NT2/D1 (cell line): ENCODE results near the gene GRAMD1C.

Experiments used
- DNase-seq: peaks from one replicate; pipeline ENCODE4 v3.0.0-alpha.2; 2011; ENCODE audit warnings: low read depth, low spot score
- H3K27me3 ChIP-seq: 2 replicates; pipeline ENCODE4 v1.6.0; 2011; ENCODE audit warnings: mild to moderate bottlenecking; ENCODE audit not compliant: insufficient read length, insufficient read depth
- H3K36me3 ChIP-seq: 2 replicates; pipeline ENCODE4 v1.6.1; 2011; ENCODE audit warnings: mild to moderate bottlenecking, low read length, mixed read lengths; ENCODE audit not compliant: insufficient read depth, insufficient read length
- H3K4me1 ChIP-seq: 2 replicates; pipeline ENCODE4 v1.5.1; 2011; ENCODE audit not compliant: insufficient read depth, insufficient read length
- H3K4me3 ChIP-seq: 2 replicates; pipeline ENCODE4 v1.5.1; 2011; ENCODE audit warnings: low read depth; ENCODE audit not compliant: insufficient read length
- H3K9ac ChIP-seq: 2 replicates; pipeline ENCODE4 v1.6.0; 2011; ENCODE audit warnings: low read depth; ENCODE audit not compliant: insufficient read length
- H3K9me3 ChIP-seq: 2 replicates; pipeline ENCODE4 v1.5.1; 2011; ENCODE audit warnings: mild to moderate bottlenecking, low read length; ENCODE audit not compliant: insufficient read depth
- SUZ12 ChIP-seq: IDR thresholded peaks from 2 replicates; pipeline ENCODE4 v1.6.1; 2011; ENCODE audit not compliant: insufficient read length, insufficient read depth; ENCODE audit errors: extremely low read depth
- YY1 ChIP-seq: IDR thresholded peaks from 2 replicates; pipeline ENCODE4 v1.6.1; 2011; ENCODE audit not compliant: insufficient read length, insufficient read depth
- ZNF274 ChIP-seq: IDR thresholded peaks from 2 replicates; pipeline ENCODE4 v1.6.1; 2011; ENCODE audit warnings: mild to moderate bottlenecking, low read depth, low read length

The GRAMD1C gene

DNA sequence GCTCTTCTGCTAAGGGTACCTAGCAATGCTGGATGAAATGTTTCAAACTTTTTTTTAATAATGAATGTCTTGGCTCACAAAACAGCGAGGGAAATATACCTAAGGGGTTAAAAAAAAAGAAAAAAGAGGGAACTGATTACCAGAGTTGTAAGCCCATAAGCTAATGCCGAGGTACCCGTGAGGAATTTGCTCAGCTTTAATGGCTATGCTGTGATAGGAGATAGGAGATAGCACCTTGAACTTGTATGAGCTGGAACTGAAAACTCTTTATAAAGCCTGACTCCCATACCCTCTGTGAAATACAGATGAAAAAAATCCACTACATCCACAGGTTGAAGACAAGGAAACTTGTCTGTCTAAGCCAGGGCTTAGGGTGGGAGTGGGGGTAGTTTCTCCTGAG is 13.9 kb downstream of the GRAMD1C start:
- no peak overlapping the region for H3K9ac ChIP-seq
- TF ChIP-seq ZNF274 (no peak), SUZ12 (no peak), YY1 (no peak)
- DNase-seq: no peak
- no peaks in the 10 kb centered on the region for H3K36me3 ChIP-seq
- no peak overlapping the region for H3K4me3 ChIP-seq
- H3K9me3 ChIP-seq: no peaks in the 10 kb centered on the region
- no peaks in the 10 kb centered on the region for H3K4me1 ChIP-seq
- no peaks in the 10 kb centered on the region for H3K27me3 ChIP-seq

DNA sequence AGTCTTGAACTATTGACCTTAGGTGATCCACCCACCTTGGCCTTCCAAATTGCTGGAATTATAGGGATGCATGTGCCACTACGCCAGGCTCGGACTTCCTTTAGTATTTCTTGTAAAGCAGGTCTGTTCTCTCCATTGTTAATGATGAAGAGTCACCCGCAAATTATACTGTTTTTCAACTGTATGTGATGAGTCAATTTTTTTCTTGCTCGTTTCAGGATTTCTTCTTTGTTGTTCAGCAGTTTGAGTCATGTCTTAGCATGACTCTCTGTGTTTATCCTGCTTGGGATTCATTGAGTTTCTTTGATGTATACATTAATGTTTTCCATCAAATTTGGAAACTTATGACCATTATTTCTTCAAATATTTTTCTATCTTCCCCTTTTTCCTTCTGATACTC is 28.9 kb downstream of the GRAMD1C start:
- H3K36me3 ChIP-seq: no peaks in the 10 kb centered on the region

GRCh38 chr3:113873293-113873692 is 34.7 kb downstream of the GRAMD1C start:
- H3K4me1 ChIP-seq: no peaks in the 10 kb centered on the region
- no peak overlapping the region for H3K4me3 ChIP-seq
- no peaks in the 10 kb centered on the region for H3K9me3 ChIP-seq
- no peaks in the 10 kb centered on the region for H3K27me3 ChIP-seq
- DNase-seq: no peak
- no peak overlapping the region for H3K9ac ChIP-seq
- no peaks in the 10 kb centered on the region for H3K36me3 ChIP-seq
- no peak for TF ChIP-seq ZNF274
- no peak for TF ChIP-seq YY1
- no peak for TF ChIP-seq SUZ12

More for the DNA sequence above, 28.9 kb downstream of the GRAMD1C start:
- H3K9me3 ChIP-seq: no peaks in the 10 kb centered on the region
- no peak for TF ChIP-seq ZNF274
- no peak for TF ChIP-seq YY1
- TF ChIP-seq SUZ12: no peak
- no peaks in the 10 kb centered on the region for H3K4me1 ChIP-seq
- H3K4me3 ChIP-seq: no peak overlapping the region
- H3K27me3 ChIP-seq: no peaks in the 10 kb centered on the region
- H3K9ac ChIP-seq: no peak overlapping the region
- no peak for DNase-seq

- TF ChIP-seq ZNF274: no peak
- TF ChIP-seq SUZ12: no peak
- no peak for TF ChIP-seq YY1
- DNase-seq: no peak
- no peak overlapping the region for H3K4me3 ChIP-seq
- H3K27me3 ChIP-seq: no peaks in the 10 kb centered on the region
- H3K36me3 ChIP-seq: no peaks in the 10 kb centered on the region
- H3K9ac ChIP-seq: no peak overlapping the region
- no peaks in the 10 kb centered on the region for H3K4me1 ChIP-seq
- no peaks in the 10 kb centered on the region for H3K9me3 ChIP-seq
Observed at GRCh38 chr3:113873814-113874526, 35.4 kb downstream of the GRAMD1C start.

- Histone ChIP-seq H3K4me1 (no peaks in the 10 kb centered on the region), H3K36me3 (no peaks in the 10 kb centered on the region), H3K9me3 (no peaks in the 10 kb centered on the region), H3K27me3 (no peaks in the 10 kb centered on the region), H3K9ac (no peak overlapping the region), H3K4me3 (no peak overlapping the region)
- no peak for TF ChIP-seq ZNF274
- DNase-seq: no peak
Observed at GRCh38 chr3:113878403-113878802, 39.8 kb downstream of the GRAMD1C start.

DNA sequence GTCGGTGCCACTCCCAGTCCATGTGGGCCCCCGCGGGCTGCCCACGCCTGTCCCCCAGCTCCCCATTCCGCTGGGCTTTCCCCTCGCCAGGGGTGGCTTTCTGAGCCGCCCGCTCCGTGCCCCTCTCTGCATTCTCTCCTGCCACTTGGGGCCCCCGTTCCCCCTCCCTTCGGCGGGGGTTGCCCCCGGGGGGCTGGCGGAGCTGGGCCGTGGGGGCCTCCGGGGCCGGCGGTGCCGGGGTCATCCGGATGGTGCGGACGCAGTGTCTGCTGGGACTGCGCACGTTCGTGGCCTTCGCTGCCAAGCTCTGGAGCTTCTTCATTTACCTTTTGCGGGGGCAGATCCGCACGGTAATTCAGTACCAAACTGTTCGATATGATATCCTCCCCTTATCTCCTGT is 46.5 kb downstream of the GRAMD1C start:
- H3K36me3 ChIP-seq: no peaks in the 10 kb centered on the region
- DNase-seq: no peak
- H3K4me3 ChIP-seq: no peak overlapping the region
- no peaks in the 10 kb centered on the region for H3K4me1 ChIP-seq
- H3K9ac ChIP-seq: no peak overlapping the region
- no peaks in the 10 kb centered on the region for H3K9me3 ChIP-seq
- H3K27me3 ChIP-seq: no peaks in the 10 kb centered on the region
- TF ChIP-seq ZNF274 (no peak), SUZ12 (no peak), YY1 (no peak)

- Histone ChIP-seq H3K9ac (no peak overlapping the region), H3K36me3 (no peaks in the 10 kb centered on the region), H3K27me3 (no peaks in the 10 kb centered on the region), H3K4me1 (no peaks in the 10 kb centered on the region), H3K9me3 (no peaks in the 10 kb centered on the region), H3K4me3 (no peak overlapping the region)
- TF ChIP-seq YY1: no peak
- DNase-seq: no peak
Observed at GRCh38 chr3:113890256-113890900, 51.8 kb downstream of the GRAMD1C start.

DNA sequence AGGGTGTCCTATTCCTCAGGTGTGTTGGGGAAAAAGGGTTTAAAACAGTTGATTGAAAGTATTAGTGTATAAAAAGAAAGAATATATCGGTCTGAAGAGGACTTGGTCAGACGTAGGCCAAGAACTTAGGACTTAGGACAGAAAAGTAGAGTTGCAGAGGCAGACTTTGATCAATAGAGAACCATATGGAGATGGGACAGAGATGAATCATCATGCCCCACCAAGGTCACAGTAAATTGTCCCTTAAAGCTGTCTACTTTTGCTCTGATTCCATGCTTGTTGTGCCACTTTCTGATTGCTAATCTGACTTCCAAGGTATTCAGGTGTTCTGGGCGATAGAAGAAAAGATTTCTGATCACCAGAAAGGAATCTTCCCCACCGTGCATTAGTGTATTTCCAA is 56.3 kb downstream of the GRAMD1C start:
- H3K4me3 ChIP-seq: no peak overlapping the region
- H3K4me1 ChIP-seq: no peaks in the 10 kb centered on the region
- no peak overlapping the region for H3K9ac ChIP-seq
- TF ChIP-seq YY1: no peak
- no peak for TF ChIP-seq SUZ12
- H3K27me3 ChIP-seq: no peaks in the 10 kb centered on the region
- no peaks in the 10 kb centered on the region for H3K36me3 ChIP-seq
- DNase-seq: no peak
- no peaks in the 10 kb centered on the region for H3K9me3 ChIP-seq
